Neutrophil (primary cell): ENCODE data around the gene KIF11.

ENCODE experiments used
- H3K27ac ChIP-seq: fragments of 200-600 bp; sonication (generic); 2 replicates; pipeline ENCODE4 v1.5.1; 2016; ENCODE audit warnings: mild to moderate bottlenecking, moderate library complexity
- H3K27me3 ChIP-seq: fragments of 200-600 bp; sonication (generic); 2 replicates; pipeline ENCODE4 v1.6.0; 2016; ENCODE audit warnings: mild to moderate bottlenecking
- H3K36me3 ChIP-seq: fragments of 200-600 bp; sonication (generic); 2 replicates; pipeline ENCODE4 v1.5.1; 2017
- H3K4me1 ChIP-seq, 2 experiments: fragments of 200-600 bp in 1 of 2; sonication (generic) in 1 of 2; 1 replicate in 1 of 2; 2 replicates in 1 of 2; pipeline versions ENCODE4 v1.5.1 to v1.6.1; 2013 to 2016; ENCODE audit warnings: low read depth in 1 of 2, low read length in 1 of 2, mild to moderate bottlenecking in 1 of 2, moderate library complexity in 1 of 2; ENCODE audit not compliant: control insufficient read depth in 1 of 2, insufficient read depth in 1 of 2
- H3K4me3 ChIP-seq, 2 experiments: fragments of 200-600 bp in 1 of 2; sonication (generic) in 1 of 2; 1 replicate in 1 of 2; 2 replicates in 1 of 2; pipeline ENCODE4 v1.5.1; 2013 to 2016; ENCODE audit warnings: low read depth in 1 of 2, low read length in 1 of 2, mild to moderate bottlenecking in 1 of 2, moderate library complexity in 1 of 2
- H3K9me3 ChIP-seq: fragments of 200-600 bp; sonication (generic); 2 replicates; pipeline ENCODE4 v1.5.1; 2016
- CTCF ChIP-seq: fragments of 200-600 bp; sonication (generic); IDR thresholded peaks from 2 replicates; pipeline ENCODE4 v1.5.1; 2016; ENCODE audit warnings: antibody characterized with exemption

KIF11 gene

DNA sequence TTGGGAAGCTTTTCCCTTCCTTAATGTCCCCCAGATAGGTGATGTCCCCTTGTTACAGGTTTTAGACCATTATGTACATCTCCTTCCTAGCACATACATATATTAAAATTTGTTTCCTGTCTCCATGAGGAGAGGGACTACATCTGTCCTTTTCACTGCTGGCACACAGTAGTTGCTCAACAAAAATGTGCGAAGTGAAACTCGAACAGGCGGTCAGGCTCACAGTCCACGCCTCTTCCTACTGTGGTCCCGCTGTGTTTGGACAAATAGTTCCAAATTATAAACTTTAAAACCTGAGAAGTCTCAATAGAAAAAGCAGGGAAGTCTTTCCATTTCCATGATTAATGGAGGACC is 95.6 kb downstream of the KIF11 start:
- peak; percentile 12 for TF ChIP-seq CTCF
- no peaks in the 10 kb centered on the region for H3K27me3 ChIP-seq
- peaks cover 40 to 43% of the 10 kb centered on the region in 2 experiments for H3K4me1 ChIP-seq
- H3K27ac ChIP-seq: peak overlapping the region; percentile 95
- H3K36me3 ChIP-seq: peaks cover 12% of the 10 kb centered on the region
- peak overlapping the region; percentile 85 to 100 for H3K4me3 ChIP-seq
- H3K9me3 ChIP-seq: no peaks in the 10 kb centered on the region

GRCh38 chr10:92688927-92689662 is 96.2 kb downstream of the KIF11 start:
- TF ChIP-seq CTCF: no peak
- no peaks in the 10 kb centered on the region for H3K27me3 ChIP-seq
- peaks cover 45 to 49% of the 10 kb centered on the region in 2 experiments for H3K4me1 ChIP-seq
- peak overlapping the region; percentile 95 for H3K27ac ChIP-seq
- H3K9me3 ChIP-seq: no peaks in the 10 kb centered on the region
- H3K36me3 ChIP-seq: peaks cover 17% of the 10 kb centered on the region
- H3K4me3 ChIP-seq: peak overlapping the region; percentile 85 to 100

DNA sequence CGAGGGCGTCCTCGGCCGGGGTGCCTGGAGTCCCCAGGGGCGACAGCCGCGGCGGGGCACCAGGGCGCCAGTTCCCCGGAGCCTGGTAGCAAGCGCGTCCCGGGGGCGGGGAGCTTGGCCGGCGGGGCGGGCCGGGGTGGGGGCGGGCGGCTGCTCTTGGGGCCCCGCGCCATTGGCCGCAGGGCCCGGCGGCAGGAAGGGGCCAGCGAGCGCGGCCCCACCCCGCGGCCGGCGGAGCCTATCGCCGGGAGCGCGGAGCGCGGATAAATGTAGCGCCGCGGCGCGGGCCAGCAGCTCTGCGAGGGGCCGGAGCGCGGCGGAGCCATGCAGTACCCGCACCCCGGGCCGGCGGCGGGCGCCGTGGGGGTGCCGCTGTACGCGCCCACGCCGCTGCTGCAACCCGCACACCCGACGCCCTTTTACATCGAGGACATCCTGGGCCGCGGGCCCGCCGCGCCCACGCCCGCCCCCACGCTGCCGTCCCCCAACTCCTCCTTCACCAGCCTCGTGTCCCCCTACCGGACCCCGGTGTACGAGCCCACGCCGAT is 96.8 kb downstream of the KIF11 start, which contains the start of gene HHEX:
Gene HHEX (plus strand): TSS at position 293 of the 548 bp plus-strand sequence. CDS start 32 bp downstream, at position 325.
- H3K4me1 ChIP-seq: peaks cover 52 to 54% of the 10 kb centered on the region in 2 experiments

DNA sequence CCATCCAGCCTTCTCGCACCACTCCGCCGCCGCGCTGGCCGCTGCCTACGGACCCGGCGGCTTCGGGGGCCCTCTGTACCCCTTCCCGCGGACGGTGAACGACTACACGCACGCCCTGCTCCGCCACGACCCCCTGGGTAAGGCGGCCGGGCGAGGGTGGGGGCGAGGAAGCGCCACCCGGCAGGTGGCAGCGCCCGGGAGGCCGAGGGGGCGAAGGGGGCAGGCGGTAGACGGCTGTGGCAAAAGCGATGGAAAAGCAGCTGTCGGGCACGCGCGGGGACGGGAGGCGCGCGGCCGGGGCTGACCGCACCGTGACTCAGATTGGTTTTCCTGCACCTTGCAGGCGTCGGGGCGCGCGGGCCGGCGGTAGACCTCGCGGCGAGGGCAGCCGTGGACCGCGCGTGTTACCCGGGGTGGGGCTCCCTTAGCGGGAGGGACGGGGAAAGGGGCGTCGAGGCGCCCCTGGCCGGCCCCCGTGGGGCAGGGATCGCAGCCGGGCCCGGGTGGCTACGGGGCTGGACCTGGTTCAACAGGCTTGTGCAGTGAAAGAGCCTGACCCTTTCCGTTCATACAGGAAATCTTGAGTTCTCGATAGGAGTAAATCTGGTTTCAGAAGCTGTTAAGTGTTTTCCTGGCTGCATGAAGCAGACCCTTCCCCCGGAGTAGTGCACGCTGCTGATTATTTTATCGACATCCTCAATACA is 97.4 kb downstream of the KIF11 start:
- H3K27me3 ChIP-seq: no peaks in the 10 kb centered on the region
- no peak for TF ChIP-seq CTCF
- peak overlapping the region; percentile 95 for H3K27ac ChIP-seq
- peaks cover 30% of the 10 kb centered on the region for H3K36me3 ChIP-seq
- H3K4me3 ChIP-seq: peak overlapping the region; percentile 85 to 100
- peaks cover 55 to 57% of the 10 kb centered on the region in 2 experiments for H3K4me1 ChIP-seq
- H3K9me3 ChIP-seq: no peaks in the 10 kb centered on the region

More for the DNA sequence above, 96.8 kb downstream of the KIF11 start, which contains the start of gene HHEX:
- Histone ChIP-seq H3K9me3 (no peaks in the 10 kb centered on the region), H3K36me3 (peaks cover 24% of the 10 kb centered on the region), H3K4me3 (peak within 1 kb of the TSS; percentile 85 to 100), H3K27me3 (no peaks in the 10 kb centered on the region), H3K27ac (peak within 1 kb of the TSS; percentile 95)
- TF ChIP-seq CTCF: peak; percentile 29

DNA sequence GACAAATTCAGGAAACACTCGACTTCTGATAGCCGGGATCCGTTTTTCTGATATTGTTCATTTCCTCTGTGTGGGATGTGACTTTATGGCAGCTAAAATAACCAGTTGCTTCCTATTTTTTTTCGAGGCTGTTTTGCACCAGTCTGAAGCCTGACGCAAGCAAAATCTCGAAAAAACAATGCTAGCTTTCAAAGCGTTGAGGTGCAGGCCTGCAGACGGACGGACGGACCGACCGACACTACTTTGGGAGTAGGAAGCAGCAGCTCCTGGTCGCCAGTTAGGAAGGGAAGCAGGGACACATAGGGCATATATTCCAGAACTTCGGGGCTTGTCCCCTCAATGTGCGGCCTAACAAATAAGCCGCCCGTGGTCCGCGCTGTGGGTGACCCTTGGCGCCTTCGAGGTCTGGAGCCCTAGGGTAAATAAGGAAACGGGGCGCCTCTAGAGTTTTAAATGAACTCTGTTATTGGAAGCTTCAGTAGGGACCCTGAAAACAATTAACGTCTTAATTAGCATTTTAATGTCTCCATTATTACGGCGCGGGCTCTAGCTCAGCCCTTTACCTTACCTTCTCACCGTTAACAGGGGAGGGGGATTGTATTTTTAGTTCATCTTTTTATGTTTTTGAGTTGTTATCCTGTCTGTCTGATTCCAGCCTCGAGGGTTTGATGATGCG is 98.1 kb downstream of the KIF11 start:
- H3K27me3 ChIP-seq: no peaks in the 10 kb centered on the region
- peaks cover 55 to 57% of the 10 kb centered on the region in 2 experiments for H3K4me1 ChIP-seq
- H3K36me3 ChIP-seq: peaks cover 37% of the 10 kb centered on the region
- no peak for TF ChIP-seq CTCF
- peak overlapping the region; percentile 85 to 100 for H3K4me3 ChIP-seq
- no peaks in the 10 kb centered on the region for H3K9me3 ChIP-seq
- peak overlapping the region; percentile 95 for H3K27ac ChIP-seq
